Fibroblast of mammary gland (primary cell): ENCODE data around the gene GRIP1.

Experiments
- DNase-seq: peaks from one replicate; pipeline ENCODE4 v3.0.0-alpha.2; 2010; ENCODE audit warnings: low read depth
- H3K4me3 ChIP-seq: 2 replicates; pipeline ENCODE4 v1.5.1; 2011; ENCODE audit warnings: low read depth, mild to moderate bottlenecking, low read length, moderate library complexity; ENCODE audit not compliant: control insufficient read depth
- TF ChIP-seq, protein P1 (sequence below): conservative IDR thresholded peaks from 2 replicates; pipeline ENCODE4 v1.5.1; 2011; ENCODE audit warnings: low read depth, low read length, inconsistent platforms; ENCODE audit not compliant: control insufficient read depth, insufficient read depth

Gene GRIP1

GRCh38 chr12:66552716-66553115, 126.2 kb downstream of the GRIP1 start:
- peak; percentile 5 for DNase-seq
- TF ChIP-seq, protein P1, sequence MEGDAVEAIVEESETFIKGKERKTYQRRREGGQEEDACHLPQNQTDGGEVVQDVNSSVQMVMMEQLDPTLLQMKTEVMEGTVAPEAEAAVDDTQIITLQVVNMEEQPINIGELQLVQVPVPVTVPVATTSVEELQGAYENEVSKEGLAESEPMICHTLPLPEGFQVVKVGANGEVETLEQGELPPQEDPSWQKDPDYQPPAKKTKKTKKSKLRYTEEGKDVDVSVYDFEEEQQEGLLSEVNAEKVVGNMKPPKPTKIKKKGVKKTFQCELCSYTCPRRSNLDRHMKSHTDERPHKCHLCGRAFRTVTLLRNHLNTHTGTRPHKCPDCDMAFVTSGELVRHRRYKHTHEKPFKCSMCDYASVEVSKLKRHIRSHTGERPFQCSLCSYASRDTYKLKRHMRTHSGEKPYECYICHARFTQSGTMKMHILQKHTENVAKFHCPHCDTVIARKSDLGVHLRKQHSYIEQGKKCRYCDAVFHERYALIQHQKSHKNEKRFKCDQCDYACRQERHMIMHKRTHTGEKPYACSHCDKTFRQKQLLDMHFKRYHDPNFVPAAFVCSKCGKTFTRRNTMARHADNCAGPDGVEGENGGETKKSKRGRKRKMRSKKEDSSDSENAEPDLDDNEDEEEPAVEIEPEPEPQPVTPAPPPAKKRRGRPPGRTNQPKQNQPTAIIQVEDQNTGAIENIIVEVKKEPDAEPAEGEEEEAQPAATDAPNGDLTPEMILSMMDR, result no peak
- H3K4me3 ChIP-seq, result no peak overlapping the region

- DNase-seq, result no peak
- TF ChIP-seq, protein P1, result no peak
- no peak overlapping the region for H3K4me3 ChIP-seq
These were observed 128.2 kb downstream of the GRIP1 start for GRCh38 chr12:66550626-66551025.

GRCh38 chr12:66549050-66549389, 129.9 kb downstream of the GRIP1 start:
- TF ChIP-seq, protein P1, result no peak
- H3K4me3 ChIP-seq, result no peak overlapping the region
- no peak for DNase-seq

DNA sequence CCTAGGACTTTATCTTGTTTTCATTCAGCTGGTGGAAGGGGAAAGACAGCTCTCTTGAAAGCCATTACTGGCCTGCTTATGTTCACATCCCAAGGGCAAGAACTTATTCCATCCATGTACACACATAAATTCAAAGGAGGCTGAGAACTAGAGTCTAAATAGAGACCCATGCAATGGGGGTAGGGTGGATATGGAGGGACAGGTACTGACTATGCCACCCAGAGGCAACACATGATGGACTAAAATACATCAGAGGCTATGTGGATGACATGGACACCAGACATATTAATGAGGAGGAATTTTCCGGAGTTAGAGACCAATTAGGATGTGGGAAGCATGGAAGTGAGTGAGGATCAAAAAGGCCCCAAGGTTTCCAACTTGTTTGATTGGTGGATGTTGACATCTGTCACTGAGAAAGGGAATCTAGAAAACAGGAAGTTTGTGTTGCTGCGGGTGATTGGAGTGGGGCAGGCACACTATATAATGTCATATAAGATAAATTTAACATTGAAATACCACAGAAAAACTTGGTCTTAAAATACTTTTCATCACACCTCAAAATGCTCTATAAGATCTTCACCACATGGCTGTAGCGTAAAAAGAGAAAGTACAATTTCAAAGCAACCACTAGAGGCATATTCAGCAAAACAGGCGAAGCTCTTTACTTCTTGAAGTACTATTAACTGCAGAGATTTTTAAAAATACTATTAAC, 130.4 kb downstream of the GRIP1 start:
- TF ChIP-seq, protein P1, result peak; percentile 28
- no peak for DNase-seq
- H3K4me3 ChIP-seq, result no peak overlapping the region

DNA sequence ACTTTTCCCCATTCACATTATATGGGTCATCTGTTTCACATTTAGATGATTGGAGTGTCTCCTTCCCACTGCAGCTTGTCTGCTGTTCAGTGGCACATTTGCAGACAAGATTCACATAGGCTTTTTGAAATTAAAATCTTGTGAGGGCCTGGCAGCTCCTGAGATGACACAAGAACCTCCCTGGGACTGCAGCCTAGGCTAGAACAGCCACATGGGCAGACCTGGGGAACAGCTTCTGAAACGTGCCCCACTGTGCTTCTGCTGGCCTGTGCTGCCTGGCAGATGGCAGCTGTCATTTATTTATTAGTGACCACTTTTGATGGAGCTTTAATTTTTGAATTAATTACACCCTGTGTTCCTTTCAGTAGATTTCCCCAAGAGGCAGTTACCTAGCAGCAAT, 137.4 kb downstream of the GRIP1 start:
- TF ChIP-seq, protein P1, result no peak
- no peak for DNase-seq
- no peak overlapping the region for H3K4me3 ChIP-seq

DNA sequence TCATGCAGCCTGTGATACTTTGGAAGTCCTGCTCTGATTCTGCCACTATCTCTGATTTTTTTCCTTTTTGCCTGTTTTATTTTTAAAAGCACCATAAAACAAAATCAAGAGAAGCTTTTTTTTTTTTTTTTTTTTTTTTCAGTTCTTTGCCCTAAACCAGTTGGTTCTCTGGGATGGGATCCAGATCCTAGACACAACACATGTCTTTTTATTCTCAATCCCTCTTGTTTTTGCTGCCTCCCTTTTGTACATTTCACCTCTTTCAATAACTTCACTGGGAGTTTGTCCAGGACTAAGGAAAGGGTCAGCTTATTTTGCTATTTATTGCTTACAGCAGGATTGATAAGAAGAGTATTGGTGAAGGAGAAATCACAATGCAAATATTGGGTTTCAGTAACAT, 139.4 kb downstream of the GRIP1 start:
- H3K4me3 ChIP-seq, result no peak overlapping the region
- DNase-seq, result no peak
- TF ChIP-seq, protein P1, result no peak

GRCh38 chr12:66538970-66539369, 139.9 kb downstream of the GRIP1 start:
- DNase-seq, result no peak
- H3K4me3 ChIP-seq, result no peak overlapping the region
- TF ChIP-seq, protein P1, result no peak
